ENCODE measurements around the gene ZKSCAN4.
A peak's percentile ranks its signal among the peaks of the same experiment; 100 is the strongest.

Gene ZKSCAN4

DNA sequence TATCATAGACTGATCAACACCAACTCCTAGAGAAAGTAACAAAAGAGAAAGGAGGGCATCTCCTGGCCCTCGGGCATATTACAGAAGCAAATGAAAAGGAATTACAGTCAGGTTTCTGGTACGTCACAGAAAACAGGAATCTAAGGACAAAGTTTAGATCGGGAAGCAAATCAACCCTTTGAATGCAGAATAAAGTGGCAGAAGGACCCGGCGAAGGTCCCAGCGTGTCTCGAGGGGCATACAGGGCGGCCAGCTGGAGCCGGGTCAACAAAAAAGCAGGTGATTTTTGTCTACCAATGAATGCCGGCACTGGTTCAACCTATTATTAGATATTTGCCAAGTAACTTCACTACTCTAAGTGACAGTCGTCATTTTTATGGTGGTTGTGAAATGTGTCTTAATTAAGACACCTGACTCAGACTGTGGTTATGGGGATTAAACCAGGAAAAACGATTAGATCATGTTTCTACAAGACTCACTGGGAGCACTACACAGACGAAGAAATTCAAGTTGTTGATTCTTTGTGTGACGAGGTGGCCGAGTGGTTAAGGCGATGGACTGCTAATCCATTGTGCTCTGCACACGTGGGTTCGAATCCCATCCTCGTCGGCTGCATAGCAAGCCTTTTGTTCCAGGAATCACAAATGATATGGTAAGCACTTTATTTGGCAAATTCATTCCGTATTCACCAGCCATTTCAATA lies 39.4 kb downstream of the ZKSCAN4 start:
- in situ Hi-C loops (cut with MboI; ENCODE audit: low pct_unique_long_range_greater_than_20kb, low sequenced_read_pairs): no loop called here
- peak; percentile 91 for DNase-seq

DNA sequence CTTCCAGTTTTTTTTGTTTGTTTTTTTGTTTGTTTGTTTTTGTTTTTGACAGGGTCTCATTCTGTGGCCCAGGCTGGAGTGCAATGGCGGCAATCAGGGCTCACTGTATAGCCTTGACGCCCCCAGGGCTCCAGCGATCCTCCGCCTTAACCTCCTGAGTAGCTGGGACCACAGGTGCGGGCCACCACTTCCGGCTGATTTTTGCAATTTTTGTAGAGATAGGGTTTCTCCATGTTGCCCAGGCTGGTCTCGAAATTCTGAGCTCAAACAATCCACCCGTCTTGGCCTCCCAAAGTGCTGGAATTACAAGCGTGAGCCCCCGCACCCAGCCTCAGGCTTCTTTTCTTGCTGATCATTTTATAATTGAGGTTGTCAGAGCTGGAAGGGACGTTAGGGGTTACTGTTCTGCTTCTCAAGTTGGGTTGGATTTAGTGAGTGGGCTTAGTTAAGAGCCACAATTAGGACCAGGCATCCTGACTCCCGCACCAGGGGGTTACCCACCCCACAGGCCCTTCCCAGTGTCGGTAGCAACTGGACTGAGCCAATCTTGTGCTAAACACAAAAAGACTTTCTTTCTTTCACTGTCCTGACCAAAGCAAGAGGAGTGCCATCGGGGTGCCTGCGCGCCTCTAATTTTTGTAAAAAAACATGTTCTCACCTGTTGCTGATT lies 40.1 kb downstream of the ZKSCAN4 start:
- no peak for DNase-seq
- in situ Hi-C loops (cut with MboI; ENCODE audit: low pct_unique_long_range_greater_than_20kb, low sequenced_read_pairs): no loop called here

DNA sequence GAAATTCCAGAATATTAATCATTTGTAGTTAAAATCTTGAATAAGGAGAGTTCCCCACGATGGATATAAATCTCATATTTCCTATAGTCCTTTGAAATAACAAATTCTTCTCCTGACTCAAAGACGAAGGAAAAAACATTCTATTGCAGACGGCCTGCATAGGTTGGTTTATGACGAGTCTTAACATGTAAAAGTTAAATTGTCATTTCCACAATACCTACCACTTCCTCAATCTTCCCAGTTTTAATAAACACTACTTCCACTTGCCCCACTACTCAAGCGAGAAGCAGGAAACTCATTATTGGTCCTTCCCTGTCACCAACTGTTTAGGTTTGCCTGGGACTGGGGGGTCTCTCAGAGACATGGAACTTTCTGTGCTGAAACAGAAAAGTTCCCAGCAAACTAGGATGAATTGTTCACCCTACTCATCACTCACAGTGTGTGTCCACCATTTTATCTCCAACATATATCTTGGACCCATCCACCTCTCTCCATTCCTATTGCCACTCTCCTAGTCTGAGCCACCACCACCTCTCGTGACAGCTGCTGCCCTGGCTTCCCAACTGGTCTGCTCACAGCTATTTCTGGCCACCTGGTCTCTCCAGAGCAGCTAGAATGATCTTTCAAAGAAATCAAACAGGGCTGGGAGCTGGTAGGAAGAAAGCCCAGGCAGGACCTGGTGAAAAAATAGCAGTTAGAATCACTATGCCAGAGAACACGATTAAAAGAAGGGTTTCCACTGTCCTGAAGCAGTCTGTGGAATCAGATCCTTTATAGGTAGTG lies 42.1 kb downstream of the ZKSCAN4 start:
- in situ Hi-C loops (cut with MboI; ENCODE audit: low pct_unique_long_range_greater_than_20kb, low sequenced_read_pairs): no loop called here
- peak; percentile 57 for DNase-seq

DNA sequence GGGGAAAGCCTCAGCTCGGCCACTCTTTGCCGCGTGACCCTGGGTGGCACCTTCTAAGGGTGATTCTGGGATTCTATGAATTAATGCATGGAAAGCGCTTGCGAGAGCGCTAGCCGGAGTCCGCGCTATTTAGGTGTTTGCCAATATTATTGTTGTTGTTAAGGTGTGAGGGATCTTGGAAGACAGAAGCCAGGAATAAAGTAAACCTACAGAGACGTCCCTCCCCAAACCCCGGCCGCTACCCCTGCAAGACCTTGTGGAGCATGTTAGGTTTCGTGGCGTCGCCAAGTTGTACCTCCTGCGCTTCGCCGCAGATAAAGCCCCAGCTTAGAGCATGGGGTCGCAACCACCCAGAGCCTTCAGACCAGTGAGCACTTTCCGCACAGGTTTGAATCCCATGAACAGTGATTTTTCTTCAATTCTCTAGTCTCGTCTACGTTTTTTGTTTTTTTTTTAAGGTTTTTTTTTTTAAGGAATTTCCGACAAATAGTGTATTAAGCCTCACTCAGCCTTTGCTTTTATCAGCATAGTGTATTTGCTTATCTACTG lies 43.9 kb downstream of the ZKSCAN4 start:
- DNase-seq: no peak
- in situ Hi-C loops (cut with MboI; ENCODE audit: low pct_unique_long_range_greater_than_20kb, low sequenced_read_pairs): no loop called here

DNA sequence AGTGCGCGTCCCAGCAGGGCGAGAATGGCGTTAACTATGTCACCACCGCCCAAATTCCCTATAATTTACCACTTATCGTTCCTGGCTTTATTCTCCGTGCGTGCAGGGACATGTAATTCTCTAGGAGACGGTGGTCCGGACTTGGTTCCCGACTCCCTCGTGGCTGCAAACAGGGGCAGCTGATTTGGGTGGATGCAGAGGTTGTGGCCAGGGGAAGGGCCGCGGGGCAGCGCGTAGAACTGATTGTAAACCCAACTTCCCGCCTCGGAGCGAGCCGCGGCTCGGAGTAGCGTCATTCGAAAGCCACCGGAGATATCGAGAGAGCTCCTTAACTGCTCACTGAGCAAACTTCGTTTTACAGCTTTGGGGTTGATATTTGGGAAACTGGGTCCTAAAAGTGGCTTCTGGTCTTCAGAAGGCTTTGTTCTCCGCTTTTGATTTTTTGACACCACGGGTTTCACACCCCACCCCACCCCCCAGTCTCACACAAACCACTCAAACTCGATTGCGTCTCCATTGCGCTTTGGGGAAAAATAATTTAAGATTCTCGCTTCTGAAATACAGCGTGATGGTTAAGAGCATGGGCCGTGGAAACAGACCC lies 44.5 kb downstream of the ZKSCAN4 start:
- peak; percentile 34 for DNase-seq

DNA sequence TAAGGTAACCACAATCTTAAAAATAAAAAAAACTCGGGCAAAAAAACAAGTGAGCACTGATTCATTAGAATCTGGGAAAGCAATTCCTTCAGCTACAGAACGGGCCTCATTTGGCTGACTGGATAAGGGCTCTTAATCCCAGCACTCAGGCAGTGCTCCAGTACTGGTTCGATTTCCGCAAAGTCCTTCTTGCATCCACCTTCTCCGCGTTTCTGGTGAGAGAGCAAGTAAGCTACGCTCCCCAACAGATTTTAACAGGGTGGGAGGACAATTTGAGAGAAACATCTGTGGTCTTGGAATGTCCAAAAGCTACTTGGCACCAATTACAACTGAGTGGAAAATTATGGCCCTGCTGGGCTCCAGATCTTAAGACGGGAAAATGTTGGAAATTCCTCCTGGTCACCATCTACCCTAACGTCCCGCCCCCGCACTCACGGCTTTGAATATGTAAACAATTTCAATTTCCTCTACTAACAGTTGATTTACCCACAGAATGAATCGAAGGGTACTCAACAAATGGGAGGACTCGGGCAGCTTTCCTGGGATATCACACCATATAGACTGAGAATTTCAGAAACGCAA lies 45.0 kb downstream of the ZKSCAN4 start:
- DNase-seq: no peak
- in situ Hi-C loops (cut with MboI; ENCODE audit: low pct_unique_long_range_greater_than_20kb, low sequenced_read_pairs): no loop called here

More for the DNA sequence above, 44.5 kb downstream of the ZKSCAN4 start:
- in situ Hi-C loops (cut with MboI; ENCODE audit: low pct_unique_long_range_greater_than_20kb, low sequenced_read_pairs): no loop called here

DNA sequence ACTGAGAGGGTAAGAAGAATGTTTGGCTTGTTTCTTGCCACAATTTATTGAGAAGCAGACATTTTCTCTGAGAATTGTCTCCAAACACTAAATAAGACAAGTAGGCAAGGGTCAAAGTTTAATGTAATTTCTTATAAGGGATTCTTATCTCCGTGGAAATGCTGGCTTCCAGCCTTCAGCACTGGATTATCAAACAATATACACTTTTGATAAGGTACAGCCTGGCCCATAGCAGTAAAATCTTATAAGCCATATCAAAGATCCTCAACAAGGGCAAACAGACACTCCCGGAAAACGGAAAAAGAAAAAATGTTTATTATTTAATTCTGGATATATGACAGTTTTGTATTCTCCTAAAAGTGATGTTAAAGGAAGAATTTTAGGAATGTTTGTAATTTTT lies 45.5 kb downstream of the ZKSCAN4 start:
- in situ Hi-C loops (cut with MboI; ENCODE audit: low pct_unique_long_range_greater_than_20kb, low sequenced_read_pairs): no loop called here
- no peak for DNase-seq

DNA sequence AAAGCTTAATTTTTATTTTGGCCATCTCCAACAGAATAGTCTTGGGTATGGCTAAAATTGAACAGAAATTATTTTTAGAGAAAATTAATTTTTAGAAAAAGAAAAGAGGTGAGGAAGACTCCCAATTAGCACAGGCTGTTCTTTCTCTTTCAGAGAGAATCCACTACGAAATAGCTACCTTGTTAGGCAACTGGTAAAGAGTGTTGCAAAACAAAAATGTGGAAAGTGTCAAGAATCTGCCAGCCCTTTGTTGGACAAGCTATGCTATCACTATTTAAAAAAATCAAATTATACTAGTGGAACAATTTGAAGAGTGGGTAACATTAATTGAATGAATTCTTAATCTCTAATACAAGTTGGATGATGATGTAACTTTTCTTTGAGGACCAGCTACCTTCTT lies 46.2 kb downstream of the ZKSCAN4 start:
- no peak for DNase-seq
- in situ Hi-C loops (cut with MboI; ENCODE audit: low pct_unique_long_range_greater_than_20kb, low sequenced_read_pairs): no loop called here

DNA sequence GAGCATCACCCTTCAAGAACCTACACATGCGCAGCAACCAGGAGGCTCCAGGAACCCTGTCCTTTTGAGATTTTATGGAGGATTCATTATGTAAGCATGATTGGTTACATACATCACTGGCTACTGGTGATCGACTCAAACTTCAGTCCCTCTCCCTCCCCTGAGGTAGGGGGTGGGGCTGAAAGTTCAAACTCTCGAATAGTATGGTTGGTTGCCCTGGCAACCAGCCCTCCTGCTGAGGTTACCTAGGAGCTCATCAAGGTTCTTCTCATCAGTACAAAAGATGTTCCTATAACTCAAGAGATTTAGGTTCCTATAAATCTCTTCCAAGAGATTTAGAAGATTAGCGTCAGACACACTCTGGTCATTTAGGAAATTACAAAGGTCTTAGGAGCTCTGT lies 48.9 kb downstream of the ZKSCAN4 start:
- DNase-seq: no peak

DNA sequence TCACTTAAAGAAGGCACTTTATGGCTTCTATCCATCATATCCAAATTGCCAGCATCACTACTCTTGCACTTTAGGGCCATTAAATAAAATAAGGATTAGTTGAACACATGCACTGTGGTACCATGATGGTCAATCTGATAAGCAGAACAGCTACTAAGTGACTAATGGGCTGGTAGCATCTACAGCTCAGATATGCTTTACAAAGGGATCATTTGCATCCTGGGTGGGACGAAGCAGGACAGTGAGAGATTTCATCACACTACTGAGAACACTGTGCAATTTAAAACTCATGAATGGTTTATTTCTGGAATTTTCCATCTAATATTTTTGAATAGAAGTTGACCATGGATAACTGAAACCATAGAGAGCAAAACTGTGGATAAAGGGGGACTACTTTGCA lies 52.0 kb downstream of the ZKSCAN4 start:
- in situ Hi-C loops (cut with MboI; ENCODE audit: low pct_unique_long_range_greater_than_20kb, low sequenced_read_pairs): no loop called here
- no peak for DNase-seq

More for the DNA sequence above, 48.9 kb downstream of the ZKSCAN4 start:
- in situ Hi-C loops (cut with MboI; ENCODE audit: low pct_unique_long_range_greater_than_20kb, low sequenced_read_pairs): no loop called here

Measured in KBM-7 (cell line).